Fibroblast of lung (primary cell): Measurements from ENCODE around the gene CRTAP. TPM values are rescaled to one million over a fixed set of nuclear protein-coding genes. Genes with fewer than 3 reads are reported as not detected.

Experiments used
- DNase-seq, 2 donors: peaks; one replicate each; pipeline versions ENCODE4 v3.0.0 to v3.0.0-alpha.2; 2010; ENCODE audit warnings: low read depth in 2 of 2
- H2AFZ ChIP-seq: 2 replicates; pipeline ENCODE4 v1.5.1; 2012; ENCODE audit warnings: low read length, control low read depth, inconsistent platforms
- H3K27ac ChIP-seq: 2 replicates; pipeline ENCODE4 v1.5.1; 2011; ENCODE audit warnings: low read length, control low read depth; ENCODE audit not compliant: insufficient read depth
- H3K27me3 ChIP-seq: 2 replicates; pipeline ENCODE4 v1.5.1; 2011; ENCODE audit warnings: mild to moderate bottlenecking, low read length; ENCODE audit not compliant: control insufficient read depth, insufficient read depth
- H3K36me3 ChIP-seq: 2 replicates; pipeline ENCODE4 v1.5.1; 2011; ENCODE audit warnings: low read length; ENCODE audit not compliant: control insufficient read depth, insufficient read depth
- H3K4me1 ChIP-seq: 2 replicates; pipeline ENCODE4 v1.5.1; 2011; ENCODE audit warnings: low read length; ENCODE audit not compliant: control insufficient read depth, insufficient read depth; ENCODE audit errors: extremely low read depth
- H3K4me2 ChIP-seq: 2 replicates; pipeline ENCODE4 v1.5.1; 2011; ENCODE audit warnings: low read length, control low read depth; ENCODE audit not compliant: insufficient read depth; ENCODE audit errors: extremely low read depth
- H3K4me3 ChIP-seq, 4 experiments: fragments of 200-600 bp in 1 of 4; sonication (generic) in 1 of 4; replicated peaks in 1 of 4; 2 replicates each; pipeline ENCODE4 v1.5.1; 2011 to 2016; ENCODE audit warnings: low read length in 4 of 4, low read depth in 3 of 4, mild to moderate bottlenecking in 3 of 4, control low read depth in 2 of 4, inconsistent platforms in 1 of 4, mixed read lengths in 1 of 4; ENCODE audit not compliant: insufficient read depth in 1 of 4; ENCODE audit errors: control extremely low read depth in 1 of 4
- H3K79me2 ChIP-seq: 2 replicates; pipeline ENCODE4 v1.5.1; 2012; ENCODE audit warnings: mild to moderate bottlenecking, low read length, inconsistent platforms; ENCODE audit not compliant: control insufficient read depth, insufficient read depth
- H3K9ac ChIP-seq: 2 replicates; pipeline ENCODE4 v1.5.1; 2011; ENCODE audit warnings: mild to moderate bottlenecking, low read length, control low read depth; ENCODE audit not compliant: insufficient read depth
- H3K9me3 ChIP-seq: 2 replicates; pipeline ENCODE4 v1.5.1; 2012; ENCODE audit warnings: low read depth, low read length; ENCODE audit not compliant: control insufficient read depth, insufficient read depth
- H4K20me1 ChIP-seq: 2 replicates; pipeline ENCODE4 v1.5.1; 2011; ENCODE audit warnings: low read length; ENCODE audit not compliant: control insufficient read depth, insufficient read depth; ENCODE audit errors: extremely low read depth
- CTCF ChIP-seq, 2 donors: IDR thresholded peaks in 1 of 2; conservative IDR thresholded peaks in 1 of 2; 1 replicate in 1 of 2; 2 replicates in 1 of 2; pipeline ENCODE4 v1.5.1; 2011 to 2012; ENCODE audit warnings: low read length in 2 of 2, control low read depth in 1 of 2, inconsistent platforms in 1 of 2, low read depth in 1 of 2, mild to moderate bottlenecking in 1 of 2
- EZH2 ChIP-seq: IDR thresholded peaks from 2 replicates; pipeline ENCODE4 v1.5.1; 2012; ENCODE audit warnings: low read length, control low read depth, mild to moderate bottlenecking; ENCODE audit errors: missing control alignments
- polyA plus RNA-seq, 2 donors: library from polyadenylated mRNA; depleted of rRNA in 1 of 2; stranded (reverse) in 1 of 2; unstranded in 1 of 2; fragments of >200 nt; gene quantifications; 2 replicates each; pipeline ENCODE4 v1.2.1, GENCODE V29; 2011 to 2012; ENCODE audit warnings: missing spikeins in 1 of 2
- total RNA-seq: library from RNA; depleted of rRNA; stranded (reverse); fragments of >200 nt; gene quantifications from 2 replicates; pipeline ENCODE4 v1.2.1, GENCODE V29; 2014

Gene CRTAP
- total and polyA plus RNA-seq, 2 donors (not counting 1 experiment from before 2014, with no cell fraction given), result 318 to 332 TPM

DNA sequence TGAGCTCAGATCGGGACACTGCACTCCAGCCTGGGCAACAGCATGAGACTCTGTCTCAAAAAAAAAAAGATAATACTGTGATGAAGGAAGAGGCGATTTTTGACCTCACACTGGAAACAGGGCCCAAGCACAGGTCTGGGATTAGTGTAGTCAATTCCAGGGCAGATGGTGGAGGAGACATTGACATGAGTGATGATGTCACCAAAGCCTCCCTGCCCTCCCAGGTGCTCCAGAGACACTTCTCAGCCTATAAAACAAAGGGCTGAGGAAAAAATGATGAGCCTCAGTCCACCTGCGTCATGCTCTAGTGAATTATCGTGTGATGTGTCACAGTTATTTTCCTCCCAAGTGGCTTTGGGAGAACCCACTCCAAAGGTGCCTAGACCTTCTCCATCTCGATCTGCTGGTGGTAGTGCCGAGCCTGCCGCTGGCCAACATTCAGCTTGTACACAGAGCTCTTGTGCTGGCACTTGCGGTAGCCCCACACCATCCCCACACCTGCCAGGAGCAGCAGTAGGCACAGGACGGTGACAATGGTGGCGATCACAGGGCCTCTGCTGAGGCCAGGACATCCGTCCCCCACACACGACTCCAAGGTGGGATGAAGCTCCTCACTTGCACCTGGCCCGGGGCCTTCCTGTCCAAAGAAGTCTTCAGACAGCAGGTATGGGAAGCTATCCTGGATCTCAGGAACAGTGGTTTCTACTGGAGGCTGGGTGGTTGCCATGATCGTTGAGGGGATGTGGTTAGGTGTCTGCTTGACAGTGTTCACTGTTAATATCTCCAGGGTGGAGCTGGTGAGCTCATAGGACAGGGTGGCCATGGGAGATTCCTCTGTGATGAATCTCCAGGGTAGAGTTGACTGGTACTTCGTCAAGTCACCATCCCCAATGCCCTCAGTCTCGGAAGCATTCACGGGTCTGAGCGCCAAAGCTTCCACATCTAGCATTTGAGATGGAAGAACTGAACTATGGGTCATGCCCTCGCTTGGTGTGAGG, 38.8 kb downstream of the CRTAP start:
- Histone ChIP-seq H3K4me1 (no peaks in the 10 kb centered on the region), H3K27me3 (no peaks in the 10 kb centered on the region), H3K36me3 (no peaks in the 10 kb centered on the region), H3K27ac (no peak overlapping the region), H3K79me2 (no peaks in the 10 kb centered on the region), H3K9me3 (no peaks in the 10 kb centered on the region), H2AFZ (no peak overlapping the region), H4K20me1 (no peaks in the 10 kb centered on the region), H3K4me3 (no peak overlapping the region), H3K9ac (no peak overlapping the region), H3K4me2 (no peak overlapping the region)
- DNase-seq, result peak in 1 of 2 donors; percentile 40
- no peak for TF ChIP-seq CTCF (conservative IDR thresholded peaks at IDR 0.05 in 1 of 2, IDR thresholded peaks at IDR 0.05 in 1 of 2; ENCODE audit: low read depth in 1 of 2, low read length in 2 of 2)
- TF ChIP-seq EZH2, result no peak

- no peaks in the 10 kb centered on the region for H3K79me2 ChIP-seq
- no peaks in the 10 kb centered on the region for H3K9me3 ChIP-seq
- no peaks in the 10 kb centered on the region for H3K27me3 ChIP-seq
- H3K4me1 ChIP-seq, result no peaks in the 10 kb centered on the region
- no peaks in the 10 kb centered on the region for H4K20me1 ChIP-seq
- no peak overlapping the region for H3K4me2 ChIP-seq
- no peak overlapping the region for H3K4me3 ChIP-seq
- no peak for TF ChIP-seq EZH2
- TF ChIP-seq CTCF (conservative IDR thresholded peaks at IDR 0.05 in 1 of 2, IDR thresholded peaks at IDR 0.05 in 1 of 2; ENCODE audit: low read depth in 1 of 2, low read length in 2 of 2), result no peak
- H3K36me3 ChIP-seq, result no peaks in the 10 kb centered on the region
- no peak for DNase-seq
- no peak overlapping the region for H2AFZ ChIP-seq
- no peak overlapping the region for H3K9ac ChIP-seq
- no peak overlapping the region for H3K27ac ChIP-seq
These were observed 40.0 kb downstream of the CRTAP start for GRCh38 chr3:33153782-33154181.

GRCh38 chr3:33155301-33155700, 41.5 kb downstream of the CRTAP start:
- Histone ChIP-seq H3K4me1 (no peaks in the 10 kb centered on the region), H3K79me2 (no peaks in the 10 kb centered on the region), H3K36me3 (no peaks in the 10 kb centered on the region), H3K4me3 (no peak overlapping the region), H3K27ac (no peak overlapping the region), H4K20me1 (no peaks in the 10 kb centered on the region), H3K9me3 (no peaks in the 10 kb centered on the region), H3K27me3 (no peaks in the 10 kb centered on the region), H3K9ac (no peak overlapping the region), H2AFZ (no peak overlapping the region), H3K4me2 (no peak overlapping the region)
- TF ChIP-seq EZH2 (no peak), CTCF (conservative IDR thresholded peaks at IDR 0.05 in 1 of 2, IDR thresholded peaks at IDR 0.05 in 1 of 2; ENCODE audit: low read depth in 1 of 2, low read length in 2 of 2) (no peak)
- no peak for DNase-seq
